ENCODE measurements around the gene RGMA.

The RGMA gene

DNA sequence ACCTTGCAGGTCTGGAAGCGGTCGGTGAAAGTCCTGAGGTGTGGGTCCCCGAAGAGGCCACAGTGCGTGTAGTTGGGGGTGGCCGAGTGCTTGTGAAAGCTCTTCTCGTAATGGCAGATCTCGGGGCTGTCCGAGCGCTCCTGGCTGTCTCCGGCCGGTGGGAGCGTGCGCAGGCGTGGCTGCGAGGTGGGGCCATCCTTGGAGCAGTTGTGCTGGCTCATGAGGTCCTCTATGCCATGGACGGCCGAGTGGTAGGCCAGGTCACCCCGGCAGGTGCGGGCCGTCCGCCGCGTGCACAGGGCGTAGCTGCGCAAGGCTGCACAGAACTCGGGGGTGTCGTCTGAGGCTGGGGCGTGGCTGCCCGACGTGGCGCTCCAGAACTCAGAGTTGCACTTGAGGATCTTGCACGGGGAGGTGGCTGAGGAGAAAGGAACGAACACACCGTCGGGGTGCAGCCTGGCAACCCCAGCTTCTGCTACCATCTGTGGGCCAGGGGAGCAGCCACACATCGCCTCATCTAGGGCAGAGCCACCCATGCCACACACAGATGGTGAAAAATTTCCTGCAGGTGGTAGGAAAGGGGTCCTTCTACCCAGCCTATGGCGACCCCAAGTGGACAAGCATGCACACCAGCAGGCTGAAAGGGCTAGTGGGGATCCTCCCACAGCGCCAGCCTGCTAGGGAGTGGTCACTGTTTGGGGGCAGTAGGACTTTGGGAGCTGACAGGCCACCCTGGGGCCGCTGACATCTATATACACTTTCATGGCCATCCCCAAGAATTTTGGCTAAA is 36.7 kb downstream of the RGMA start:
- no peak for DNase-seq (ENCODE audit: low read depth)
- TF ChIP-seq, protein P1, sequence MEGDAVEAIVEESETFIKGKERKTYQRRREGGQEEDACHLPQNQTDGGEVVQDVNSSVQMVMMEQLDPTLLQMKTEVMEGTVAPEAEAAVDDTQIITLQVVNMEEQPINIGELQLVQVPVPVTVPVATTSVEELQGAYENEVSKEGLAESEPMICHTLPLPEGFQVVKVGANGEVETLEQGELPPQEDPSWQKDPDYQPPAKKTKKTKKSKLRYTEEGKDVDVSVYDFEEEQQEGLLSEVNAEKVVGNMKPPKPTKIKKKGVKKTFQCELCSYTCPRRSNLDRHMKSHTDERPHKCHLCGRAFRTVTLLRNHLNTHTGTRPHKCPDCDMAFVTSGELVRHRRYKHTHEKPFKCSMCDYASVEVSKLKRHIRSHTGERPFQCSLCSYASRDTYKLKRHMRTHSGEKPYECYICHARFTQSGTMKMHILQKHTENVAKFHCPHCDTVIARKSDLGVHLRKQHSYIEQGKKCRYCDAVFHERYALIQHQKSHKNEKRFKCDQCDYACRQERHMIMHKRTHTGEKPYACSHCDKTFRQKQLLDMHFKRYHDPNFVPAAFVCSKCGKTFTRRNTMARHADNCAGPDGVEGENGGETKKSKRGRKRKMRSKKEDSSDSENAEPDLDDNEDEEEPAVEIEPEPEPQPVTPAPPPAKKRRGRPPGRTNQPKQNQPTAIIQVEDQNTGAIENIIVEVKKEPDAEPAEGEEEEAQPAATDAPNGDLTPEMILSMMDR (conservative IDR thresholded peaks at IDR 0.05; ENCODE audit: low read depth, low read length) = peak; percentile 23
- no peak overlapping the region for H3K4me3 ChIP-seq (ENCODE audit: low read length)

DNA sequence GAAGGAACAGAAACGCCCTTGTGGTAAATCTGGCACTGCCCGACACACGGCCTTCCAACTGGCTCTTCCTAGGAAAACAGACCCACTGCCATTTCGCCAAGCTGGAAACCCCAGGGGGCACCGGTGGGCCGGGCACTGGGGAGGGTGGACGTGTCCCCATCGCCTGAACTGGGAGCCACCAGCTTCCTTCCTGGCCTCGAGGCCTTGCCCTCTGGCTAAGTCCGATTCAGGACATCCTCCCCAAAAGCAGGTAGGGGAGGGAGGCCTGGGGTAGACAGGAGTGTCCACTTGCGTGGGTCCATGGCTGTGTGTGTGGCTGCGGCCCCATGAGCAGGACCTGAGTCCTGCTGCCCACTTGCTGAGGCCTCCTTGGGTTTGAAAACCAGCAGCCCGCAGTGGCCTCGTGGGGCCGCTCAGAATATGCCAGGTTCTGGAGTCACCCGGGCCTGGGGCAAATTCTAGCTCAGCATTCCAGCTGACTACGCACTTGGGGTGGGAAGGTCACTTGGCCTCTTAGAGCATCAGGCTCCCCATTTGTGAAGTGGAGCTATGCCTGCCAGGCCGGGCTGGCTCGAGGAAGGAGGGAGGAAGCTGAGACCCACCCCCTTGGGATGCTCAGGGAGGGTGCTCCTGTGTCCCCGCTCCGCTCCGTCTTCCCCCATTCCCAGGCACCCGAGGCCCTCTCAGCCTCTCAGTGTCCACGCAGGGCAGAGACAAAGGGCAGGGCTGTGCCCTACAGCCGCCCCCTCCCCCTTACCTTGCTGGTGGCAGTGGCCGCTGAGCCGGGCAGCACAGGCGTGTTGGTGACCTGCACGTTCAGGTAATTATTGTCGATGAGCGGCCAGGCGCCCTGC is 37.5 kb downstream of the RGMA start:
- no peak for DNase-seq (ENCODE audit: low read depth)
- TF ChIP-seq, protein P1 (conservative IDR thresholded peaks at IDR 0.05; ENCODE audit: low read depth, low read length) = no peak
- no peak overlapping the region for H3K4me3 ChIP-seq (ENCODE audit: low read length)

DNA sequence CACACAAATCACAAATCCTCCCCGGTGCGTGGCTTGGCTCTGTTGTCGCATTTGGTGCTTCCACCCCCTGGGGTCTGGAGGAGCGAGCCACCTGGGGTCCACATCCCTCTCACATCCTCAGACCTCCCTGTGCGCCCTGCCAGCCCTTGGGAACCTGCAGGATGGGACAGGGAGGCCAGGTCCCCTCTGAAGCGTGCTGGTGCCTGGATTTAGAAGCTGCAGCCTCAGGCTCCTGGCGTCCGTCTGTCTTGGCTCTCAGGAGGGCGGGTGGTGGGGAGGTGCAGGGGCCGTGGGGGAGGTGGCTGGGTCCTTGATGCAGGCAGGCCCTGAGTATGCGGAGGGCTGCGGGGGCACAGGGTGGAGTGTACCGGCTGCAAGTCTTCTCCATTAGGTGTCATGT is 38.4 kb downstream of the RGMA start:
- TF ChIP-seq, protein P1 (conservative IDR thresholded peaks at IDR 0.05; ENCODE audit: low read depth, low read length) = no peak
- no peak overlapping the region for H3K4me3 ChIP-seq (ENCODE audit: low read length)
- DNase-seq (ENCODE audit: low read depth) = no peak

DNA sequence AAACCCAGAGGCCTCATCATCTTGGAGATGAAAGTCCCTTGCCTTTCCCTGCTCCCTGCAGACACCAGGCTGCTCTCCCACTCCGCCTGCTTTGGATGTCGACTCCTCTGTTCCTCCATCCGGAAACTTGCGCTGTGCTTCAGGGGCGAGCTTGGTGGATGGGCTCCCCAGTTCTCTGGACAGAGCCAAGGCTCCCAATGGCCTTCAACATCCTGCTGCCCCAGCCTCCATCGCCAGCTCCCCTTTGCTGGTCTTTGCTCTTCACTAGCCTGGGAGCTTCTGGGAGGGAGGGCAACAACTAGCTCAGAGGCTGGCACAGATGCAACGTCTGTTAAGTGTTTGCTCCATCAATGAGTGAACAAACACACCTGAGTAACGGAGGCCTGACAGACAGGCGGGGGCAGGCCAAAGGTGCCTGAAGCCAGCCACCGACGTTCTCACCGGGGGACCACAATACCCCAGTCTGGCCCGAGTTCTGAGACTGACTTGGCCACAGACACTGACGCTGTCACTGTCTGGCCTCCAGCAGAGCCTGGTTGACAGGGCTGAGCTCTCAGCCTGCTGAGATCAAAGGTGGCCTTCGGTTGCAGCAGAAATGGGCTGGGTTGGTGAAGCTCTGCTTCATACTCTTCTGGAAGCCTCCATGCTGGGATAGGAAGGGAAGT is 39.0 kb downstream of the RGMA start:
- TF ChIP-seq, protein P1 (conservative IDR thresholded peaks at IDR 0.05; ENCODE audit: low read depth, low read length) = no peak
- DNase-seq (ENCODE audit: low read depth) = no peak
- H3K4me3 ChIP-seq (ENCODE audit: low read length) = no peak overlapping the region

DNA sequence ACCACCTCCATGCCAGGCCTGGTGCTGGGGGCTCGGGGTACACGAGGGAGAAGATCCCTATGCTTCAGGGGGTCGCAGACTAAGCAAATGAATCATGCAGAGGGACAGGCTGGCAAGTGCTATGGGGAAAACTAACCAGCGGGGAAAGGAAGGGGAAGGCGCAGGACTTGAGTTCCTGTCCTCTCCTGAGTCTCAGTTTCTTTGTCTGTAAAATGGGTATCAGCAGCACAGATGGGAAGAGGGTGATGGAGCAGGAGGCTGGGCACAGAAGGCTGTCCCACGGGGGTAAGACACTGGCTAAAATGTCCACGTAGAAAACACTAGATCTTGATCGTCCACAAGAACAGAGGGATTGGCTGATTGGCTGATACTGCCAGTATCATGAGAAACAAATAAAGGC is 39.8 kb downstream of the RGMA start:
- no peak overlapping the region for H3K4me3 ChIP-seq (ENCODE audit: low read length)
- TF ChIP-seq, protein P1 (conservative IDR thresholded peaks at IDR 0.05; ENCODE audit: low read depth, low read length) = no peak
- no peak for DNase-seq (ENCODE audit: low read depth)

DNA sequence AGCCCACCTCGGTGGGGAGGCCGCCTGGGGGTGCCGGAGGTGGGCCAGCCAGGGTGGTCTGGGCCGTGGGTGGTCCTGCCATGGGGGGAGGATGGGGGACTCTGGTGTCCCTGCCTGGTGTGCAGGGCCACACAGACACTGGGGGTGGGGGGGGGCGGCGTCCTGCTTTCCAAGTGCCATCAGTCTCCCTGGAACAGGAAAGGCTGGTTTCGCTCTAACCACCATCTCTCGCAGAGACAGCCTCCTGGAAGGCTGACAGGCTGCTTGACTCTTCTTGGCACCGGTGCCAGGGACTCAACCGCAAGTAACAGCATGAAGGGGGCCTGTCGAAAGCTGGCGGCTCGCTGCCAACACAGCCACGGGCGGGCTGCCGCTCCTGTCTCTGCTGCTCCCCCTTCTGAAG is 40.3 kb downstream of the RGMA start:
- TF ChIP-seq, protein P1 (conservative IDR thresholded peaks at IDR 0.05; ENCODE audit: low read depth, low read length) = no peak
- no peak overlapping the region for H3K4me3 ChIP-seq (ENCODE audit: low read length)
- no peak for DNase-seq (ENCODE audit: low read depth)
